GM12878 (cell line): ENCODE results near the gene SPATS1. TPM values are rescaled to one million over a fixed set of nuclear protein-coding genes. Genes with fewer than 3 reads are reported as not detected.
"Not testable (repeated sequence)": the region's sequence is repeated elsewhere in the genome, so short reads cannot be mapped to it uniquely, and the experiment has no call there.

ENCODE experiments used
- ATAC-seq: fragments of 200-7000 bp; cut with Tn5 transposase; 3 replicates; pipeline ENCODE4 v1.9.1; 2020; ENCODE audit warnings: mild to moderate bottlenecking, moderate library complexity
- BruUV-seq: library from RNA; stranded (reverse); fragments of 400-500 nt; replicated peaks from 2 replicates; lab custom pipeline; 2021; lab: Mats Ljungman, UMichigan
- CTCF ChIA-PET: fragments of 300-600 bp; sonication (Branson Sonifier 250); formaldehyde crosslinking; extraction: SDS; loops from one replicate; lab custom pipeline; 2021; ENCODE audit warnings: inconsistent platforms; lab: Yijun Ruan, JAX
- POLR2A ChIA-PET: fragments of 350-600 bp; formaldehyde crosslinking; extraction: SDS; loops from one replicate; lab custom pipeline; 2021; ENCODE audit warnings: inconsistent platforms; lab: Charles Lee
- RAD21 ChIA-PET: fragments of 300-600 bp; sonication (Branson Sonifier 250); formaldehyde crosslinking; loops from one replicate; lab custom pipeline; 2023; ENCODE audit warnings: antibody characterized with exemption; ENCODE audit not compliant: unreplicated experiment; lab: Charles Lee
- SMC1A ChIA-PET: fragments of 300-600 bp; sonication (Branson Sonifier 250); formaldehyde crosslinking; loops from one replicate; lab custom pipeline; 2023; ENCODE audit not compliant: unreplicated experiment, uncharacterized antibody; lab: Charles Lee
- DNase-seq: peaks from one replicate; pipeline ENCODE4 v3.0.0-alpha.2; 2011; ENCODE audit warnings: low read depth, low spot score
- FAIRE-seq: peaks from 3 replicates; lab custom pipeline; 2011; peaks lifted over from hg19 to GRCh38; lab: Jason Lieb, UNC
- H2AFZ ChIP-seq: 2 replicates; pipeline ENCODE4 v1.6.0; 2011; ENCODE audit warnings: low read depth, low read length, control low read depth; ENCODE audit not compliant: control insufficient read depth
- H3K27ac ChIP-seq: 2 replicates; pipeline ENCODE4 v1.5.1; 2011; ENCODE audit warnings: control low read depth; ENCODE audit not compliant: control insufficient read depth, insufficient read depth
- H3K27me3 ChIP-seq, 2 experiments: replicated peaks in 1 of 2; 2 replicates each; pipeline versions ENCODE4 v1.6.0 to v1.6.1; 2011; ENCODE audit warnings: low read length in 1 of 2; ENCODE audit not compliant: control insufficient read depth in 2 of 2, insufficient read depth in 2 of 2
- H3K36me3 ChIP-seq, 2 experiments: 2 replicates each; pipeline ENCODE4 v1.5.1; 2011; ENCODE audit warnings: low read length in 1 of 2; ENCODE audit not compliant: control insufficient read depth in 2 of 2, insufficient read depth in 2 of 2
- H3K4me1 ChIP-seq: 2 replicates; pipeline ENCODE4 v1.6.1; 2011; ENCODE audit warnings: mild to moderate bottlenecking, low read length, moderate library complexity, mixed read lengths; ENCODE audit not compliant: control insufficient read depth, insufficient read depth
- H3K4me2 ChIP-seq: 2 replicates; pipeline ENCODE4 v1.6.0; 2011; ENCODE audit warnings: control low read depth; ENCODE audit not compliant: control insufficient read depth, insufficient read depth
- H3K4me3 ChIP-seq: fragments of 200-600 bp; sonication (generic); 2 replicates; pipeline ENCODE4 v1.5.1; 2016
- H3K79me2 ChIP-seq: 2 replicates; pipeline ENCODE4 v1.6.0; 2011; ENCODE audit warnings: low read length; ENCODE audit not compliant: control insufficient read depth, insufficient read depth
- H3K9ac ChIP-seq: 2 replicates; pipeline ENCODE4 v1.8.0; 2011; ENCODE audit warnings: low read length, control low read depth, mixed read lengths; ENCODE audit not compliant: control insufficient read depth, insufficient read depth
- H3K9me3 ChIP-seq: replicated peaks from 3 replicates; pipeline ENCODE4 v1.5.1; 2011; ENCODE audit warnings: mild to moderate bottlenecking, low read length; ENCODE audit not compliant: control insufficient read depth, insufficient read depth
- H4K20me1 ChIP-seq: 2 replicates; pipeline ENCODE4 v1.6.0; 2011; ENCODE audit not compliant: control insufficient read depth, insufficient read depth
- ATF7 ChIP-seq: fragments of 450-650 bp; IDR thresholded peaks from 2 replicates; pipeline ENCODE4 v1.6.1; 2016; ENCODE audit warnings: low read depth, mild to moderate bottlenecking
- CREB1 ChIP-seq: IDR thresholded peaks from 2 replicates; pipeline ENCODE4 v1.6.1; 2012; ENCODE audit warnings: low read depth, mild to moderate bottlenecking, inconsistent platforms
- PML ChIP-seq: IDR thresholded peaks from 2 replicates; pipeline ENCODE4 v1.6.1; 2012; ENCODE audit warnings: low read length, inconsistent platforms
- ZZZ3 ChIP-seq: IDR thresholded peaks from 2 replicates; pipeline ENCODE4 v1.6.1; 2011; ENCODE audit warnings: low read depth; ENCODE audit not compliant: control insufficient read depth, insufficient read length
- WGBS: methylation state at CpG from one replicate; pipeline ENCODE4 v1.1.6; 2016; ENCODE audit warnings: low lambda C conversion rate; ENCODE audit not compliant: insufficient replicate concordance, insufficient coverage; ENCODE audit errors: missing lambda C conversion rate; 5-methylcytosine and 5-hydroxymethylcytosine counted together
- in situ Hi-C: fragments of 300-500 bp; cut with MboI; formaldehyde crosslinking; loops from 9 replicates; pipeline ENCODE4 v1.14.3; 2018; ENCODE audit warnings: mixed read lengths
- intact Hi-C: fragments of 100-400 bp; cut with micrococcal nuclease; formaldehyde crosslinking; loops from one replicate; pipeline ENCODE4 v1.14.2; 2022; ENCODE audit not compliant: unreplicated experiment
- polyA plus RNA-seq, 11 experiments: library from polyadenylated mRNA; depleted of rRNA in 4 of 11; unstranded in 6 of 11; stranded (reverse) in 5 of 11; fragments of >200 nt; fragmentation: Nextera tagmentation in 4 of 11; fragmentation: Illumina TruSeq in 1 of 11; extraction: Ambion mirVana in 4 of 11; extraction: Trizol in 1 of 11; gene quantifications; 1 replicate in 1 of 11; 2 replicates in 10 of 11; pipeline versions ENCODE4 v1.2.1 to v1.2.3, GENCODE V29; 2011 to 2016; ENCODE audit warnings: inconsistent platforms in 2 of 11, missing spikeins in 2 of 11, low read depth in 1 of 11
- total RNA-seq, 4 experiments: library from RNA; depleted of rRNA in 3 of 4; stranded (reverse); fragments of >200 nt in 3 of 4; fragmentation: Illumina TruSeq in 1 of 4; extraction: Trizol in 1 of 4; gene quantifications; 2 replicates each; pipeline versions ENCODE4 v1.2.1 to v1.2.3, GENCODE V29; 2013 to 2021
- TF ChIP-seq, protein P1 (sequence below): fragments of 150-350 bp; IDR thresholded peaks from 2 replicates; pipeline ENCODE4 v1.6.1; 2014; ENCODE audit warnings: mild to moderate bottlenecking, low read depth, low read length
- TF ChIP-seq, protein P2 (sequence below): fragments of 450-650 bp; conservative IDR thresholded peaks from 2 replicates; pipeline ENCODE4 v1.6.1; 2017; ENCODE audit warnings: mild to moderate bottlenecking, moderate library complexity

SPATS1 gene
- total and polyA plus RNA-seq, 10 of the 15 experiments (the other 5 are each of a cell fraction or from before 2014, with no cell fraction given) = 0.12 TPM; not detected in 9

GRCh38 chr6:44327760-44328159, 14.7 kb upstream of the SPATS1 start (continued):
- TF ChIP-seq PML = no peak
- TF ChIP-seq, protein P1, sequence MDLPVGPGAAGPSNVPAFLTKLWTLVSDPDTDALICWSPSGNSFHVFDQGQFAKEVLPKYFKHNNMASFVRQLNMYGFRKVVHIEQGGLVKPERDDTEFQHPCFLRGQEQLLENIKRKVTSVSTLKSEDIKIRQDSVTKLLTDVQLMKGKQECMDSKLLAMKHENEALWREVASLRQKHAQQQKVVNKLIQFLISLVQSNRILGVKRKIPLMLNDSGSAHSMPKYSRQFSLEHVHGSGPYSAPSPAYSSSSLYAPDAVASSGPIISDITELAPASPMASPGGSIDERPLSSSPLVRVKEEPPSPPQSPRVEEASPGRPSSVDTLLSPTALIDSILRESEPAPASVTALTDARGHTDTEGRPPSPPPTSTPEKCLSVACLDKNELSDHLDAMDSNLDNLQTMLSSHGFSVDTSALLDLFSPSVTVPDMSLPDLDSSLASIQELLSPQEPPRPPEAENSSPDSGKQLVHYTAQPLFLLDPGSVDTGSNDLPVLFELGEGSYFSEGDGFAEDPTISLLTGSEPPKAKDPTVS = no peak
- no peak for TF ChIP-seq ATF7
- no peak for TF ChIP-seq CREB1
- TF ChIP-seq, protein P2, sequence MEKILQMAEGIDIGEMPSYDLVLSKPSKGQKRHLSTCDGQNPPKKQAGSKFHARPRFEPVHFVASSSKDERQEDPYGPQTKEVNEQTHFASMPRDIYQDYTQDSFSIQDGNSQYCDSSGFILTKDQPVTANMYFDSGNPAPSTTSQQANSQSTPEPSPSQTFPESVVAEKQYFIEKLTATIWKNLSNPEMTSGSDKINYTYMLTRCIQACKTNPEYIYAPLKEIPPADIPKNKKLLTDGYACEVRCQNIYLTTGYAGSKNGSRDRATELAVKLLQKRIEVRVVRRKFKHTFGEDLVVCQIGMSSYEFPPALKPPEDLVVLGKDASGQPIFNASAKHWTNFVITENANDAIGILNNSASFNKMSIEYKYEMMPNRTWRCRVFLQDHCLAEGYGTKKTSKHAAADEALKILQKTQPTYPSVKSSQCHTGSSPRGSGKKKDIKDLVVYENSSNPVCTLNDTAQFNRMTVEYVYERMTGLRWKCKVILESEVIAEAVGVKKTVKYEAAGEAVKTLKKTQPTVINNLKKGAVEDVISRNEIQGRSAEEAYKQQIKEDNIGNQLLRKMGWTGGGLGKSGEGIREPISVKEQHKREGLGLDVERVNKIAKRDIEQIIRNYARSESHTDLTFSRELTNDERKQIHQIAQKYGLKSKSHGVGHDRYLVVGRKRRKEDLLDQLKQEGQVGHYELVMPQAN = no peak
- no peak for TF ChIP-seq ZZZ3
- TF ChIP-seq, all 136 proteins: peak for 0

GRCh38 chr6:44328203-44328602, 14.2 kb upstream of the SPATS1 start:
- CTCF ChIA-PET, H3K27me3 ChIP-seq, BruUV-seq, H2AFZ ChIP-seq, POLR2A ChIA-PET, FAIRE-seq, H3K9ac ChIP-seq, DNase-seq, intact Hi-C loops, H3K4me2 ChIP-seq, H3K4me1 ChIP-seq, H3K9me3 ChIP-seq, in situ Hi-C loops, H4K20me1 ChIP-seq, RAD21 ChIA-PET, H3K79me2 ChIP-seq, H3K4me3 ChIP-seq, H3K36me3 ChIP-seq, H3K27ac ChIP-seq, ATAC-seq, SMC1A ChIA-PET: not testable (repeated sequence)
- WGBS = 8% methylated on average over 7 of the region's 9 CpGs
